BE2C (cell line): Measurements from ENCODE around the gene CSF1.

Experiments used
- DNase-seq: peaks from one replicate; pipeline ENCODE4 v3.0.0-alpha.2; 2020
- H3K27me3 ChIP-seq: fragments of 250-450 bp; sonication (Bioruptor Pico); 2 replicates; pipeline ENCODE4 v1.5.1; 2020; ENCODE audit warnings: mild to moderate bottlenecking
- H3K36me3 ChIP-seq: fragments of 250-450 bp; sonication (Bioruptor Pico); 2 replicates; pipeline ENCODE4 v1.5.1; 2020; ENCODE audit warnings: mild to moderate bottlenecking
- H3K4me1 ChIP-seq: fragments of 250-450 bp; sonication (Bioruptor Pico); 2 replicates; pipeline ENCODE4 v1.5.1; 2020
- H3K4me3 ChIP-seq: 2 replicates; pipeline ENCODE4 v1.5.1; 2011; ENCODE audit warnings: low read depth, low read length
- H3K9me3 ChIP-seq: fragments of 250-450 bp; sonication (Bioruptor Pico); 2 replicates; pipeline ENCODE4 v1.5.1; 2020
- CTCF ChIP-seq: IDR thresholded peaks from 2 replicates; pipeline ENCODE4 v1.5.1; 2012; ENCODE audit warnings: mild to moderate bottlenecking, low read depth, low read length

The CSF1 gene

GRCh38 chr1:109912873-109913272, 2.2 kb downstream of the CSF1 start:
- DNase-seq, result no peak
- Histone ChIP-seq H3K27me3 (no peaks in the 10 kb centered on the region), H3K4me1 (peaks cover 12% of the 10 kb centered on the region), H3K36me3 (peaks cover 20% of the 10 kb centered on the region), H3K4me3 (no peak overlapping the region), H3K9me3 (no peaks in the 10 kb centered on the region)
- TF ChIP-seq CTCF, result no peak

GRCh38 chr1:109913360-109913879, 2.8 kb downstream of the CSF1 start:
- no peak for TF ChIP-seq CTCF
- no peak for DNase-seq
- Histone ChIP-seq H3K4me3 (no peak overlapping the region), H3K36me3 (peaks cover 26% of the 10 kb centered on the region), H3K27me3 (no peaks in the 10 kb centered on the region), H3K4me1 (peaks cover 12% of the 10 kb centered on the region), H3K9me3 (no peaks in the 10 kb centered on the region)

- Histone ChIP-seq H3K36me3 (peaks cover 33% of the 10 kb centered on the region), H3K9me3 (no peaks in the 10 kb centered on the region), H3K4me3 (no peak overlapping the region), H3K4me1 (peaks cover 12% of the 10 kb centered on the region), H3K27me3 (no peaks in the 10 kb centered on the region)
- DNase-seq, result peak; percentile 40
- TF ChIP-seq CTCF, result no peak
Observed at GRCh38 chr1:109914587-109915240, 4.1 kb downstream of the CSF1 start.

- Histone ChIP-seq H3K36me3 (peaks cover 40% of the 10 kb centered on the region), H3K27me3 (no peaks in the 10 kb centered on the region), H3K4me3 (no peak overlapping the region), H3K9me3 (no peaks in the 10 kb centered on the region), H3K4me1 (0 out of 2 replicates have a peak, but pooled peaks cover 6% of the 10 kb centered on the region)
- TF ChIP-seq CTCF, result no peak
- DNase-seq, result no peak
Observed at GRCh38 chr1:109917051-109917767, 6.6 kb downstream of the CSF1 start.

GRCh38 chr1:109917768-109918606, 7.3 kb downstream of the CSF1 start:
- DNase-seq, result no peak
- 0 out of 2 replicates have a peak, but pooled peaks cover 4% of the 10 kb centered on the region for H3K4me1 ChIP-seq
- no peaks in the 10 kb centered on the region for H3K9me3 ChIP-seq
- no peaks in the 10 kb centered on the region for H3K27me3 ChIP-seq
- no peak overlapping the region for H3K4me3 ChIP-seq
- H3K36me3 ChIP-seq, result peaks cover 47% of the 10 kb centered on the region
- peak; percentile 21; the same call in 1 of the 2 replicates for TF ChIP-seq CTCF
